Fibroblast of lung (primary cell): Measurements from ENCODE around the gene SLFN12L.

Experiments used
- CTCF ChIP-seq, 2 donors: IDR thresholded peaks in 1 of 2; conservative IDR thresholded peaks in 1 of 2; 1 replicate in 1 of 2; 2 replicates in 1 of 2; pipeline ENCODE4 v1.5.1; 2011 to 2012; ENCODE audit warnings: low read length in 2 of 2, control low read depth in 1 of 2, inconsistent platforms in 1 of 2, low read depth in 1 of 2, mild to moderate bottlenecking in 1 of 2
- EZH2 ChIP-seq: IDR thresholded peaks from 2 replicates; pipeline ENCODE4 v1.5.1; 2012; ENCODE audit warnings: low read length, control low read depth, mild to moderate bottlenecking; ENCODE audit errors: missing control alignments

GRCh38 chr17:35546487-35546886, 9.0 kb upstream of the SLFN12L start:
- no peak for TF ChIP-seq CTCF (conservative IDR thresholded peaks at IDR 0.05 in 1 of 2, IDR thresholded peaks at IDR 0.05 in 1 of 2; ENCODE audit: low read depth in 1 of 2, low read length in 2 of 2)
- no peak for TF ChIP-seq EZH2
